Naive B cell (primary cell): ENCODE results near the gene MEGF6. TPM values are rescaled to one million over a fixed set of nuclear protein-coding genes. Genes with fewer than 3 reads are reported as not detected.

Source experiments
- ATAC-seq, 2 donors: fragments of 150-1000 bp; cut with Tn5 transposase; 2 replicates each; pipeline ENCODE4 v1.10.0; 2021; ENCODE audit warnings: low read depth in 2 of 2, mild to moderate bottlenecking in 2 of 2, moderate library complexity in 2 of 2
- DNase-seq: peaks from one replicate; pipeline ENCODE4 v3.0.0; 2022
- H3K27ac Mint-ChIP-seq, 6 donors: one replicate each; pipeline ENCODE4 v1.8.0; 2020 to 2022; ENCODE audit warnings: mild to moderate bottlenecking in 6 of 6, mixed read lengths in 6 of 6, moderate library complexity in 5 of 6, inconsistent platforms in 2 of 6
- H3K27me3 Mint-ChIP-seq, 3 donors: one replicate each; pipeline ENCODE4 v1.8.0; 2021 to 2022; ENCODE audit warnings: mixed read lengths in 3 of 3, mild to moderate bottlenecking in 1 of 3
- H3K36me3 Mint-ChIP-seq, 2 donors: one replicate each; pipeline ENCODE4 v1.8.0; 2020 to 2022; ENCODE audit warnings: mixed read lengths in 2 of 2, inconsistent platforms in 1 of 2, mild to moderate bottlenecking in 1 of 2
- H3K4me1 Mint-ChIP-seq, 3 donors: one replicate each; pipeline ENCODE4 v1.8.0; 2020 to 2022; ENCODE audit warnings: mixed read lengths in 3 of 3, inconsistent platforms in 1 of 3, mild to moderate bottlenecking in 1 of 3, moderate library complexity in 1 of 3
- H3K4me3 Mint-ChIP-seq, 8 donors: one replicate each; pipeline ENCODE4 v1.8.0; 2020 to 2022; ENCODE audit warnings: mild to moderate bottlenecking in 8 of 8, mixed read lengths in 8 of 8, moderate library complexity in 8 of 8, inconsistent platforms in 2 of 8
- H3K9me3 Mint-ChIP-seq, 7 donors: one replicate each; pipeline ENCODE4 v1.8.0; 2020 to 2022; ENCODE audit warnings: mixed read lengths in 7 of 7, mild to moderate bottlenecking in 5 of 7, inconsistent platforms in 2 of 7, moderate library complexity in 1 of 7
- polyA plus RNA-seq, 6 donors: library from polyadenylated mRNA; unstranded; fragments of 300-500 nt; fragmentation: Illumina TruSeq; gene quantifications; one replicate each; pipeline ENCODE4 v1.2.3, GENCODE V29; 2021; ENCODE audit warnings: low read depth in 6 of 6

Gene MEGF6
- polyA plus RNA-seq, 6 donors from 2014 or later: 3.1 to 8.8 (median 4.3) TPM; not detected in 1

DNA sequence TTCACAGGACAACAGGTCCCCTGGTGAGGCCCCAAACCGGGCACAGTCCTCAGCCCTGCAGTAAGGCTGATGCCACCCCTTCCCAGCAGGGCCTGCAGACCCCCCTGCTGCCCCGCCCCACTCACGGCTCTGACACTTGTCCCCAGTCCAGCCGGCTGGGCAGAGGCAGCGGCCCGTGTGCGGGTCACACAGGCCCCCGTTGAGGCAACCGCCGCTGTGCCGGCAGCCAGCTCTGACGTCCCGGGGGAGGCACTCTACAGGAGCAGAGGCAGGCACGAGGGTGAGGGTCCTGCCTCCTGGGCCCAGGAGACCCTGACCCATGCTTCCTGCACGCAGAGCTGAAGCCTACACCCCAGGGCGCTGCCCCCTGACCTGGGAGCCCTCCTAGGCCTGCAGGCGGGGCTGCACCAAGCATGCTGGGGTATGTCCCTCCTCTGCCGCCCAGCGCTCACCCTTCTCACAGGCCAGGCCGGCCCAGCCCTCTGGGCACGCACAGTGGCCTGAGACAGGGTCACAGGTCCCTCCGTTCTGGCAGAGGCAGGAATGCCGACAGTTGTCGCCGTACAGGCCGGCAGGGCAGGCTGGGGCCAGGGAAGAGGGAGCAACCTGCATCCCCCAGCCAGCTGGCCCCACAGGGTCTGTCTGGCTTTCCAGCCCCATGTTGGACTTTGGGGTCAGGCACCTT lies 112.9 kb downstream of the MEGF6 start:
- DNase-seq (no peak), ATAC-seq (no peak)
- Mint-ChIP-seq H3K4me3 (no peak overlapping the region), H3K4me1 (peaks cover 0 to 3% (median 0%) of the 10 kb centered on the region in 3 donors), H3K27me3 (no peaks in the 10 kb centered on the region), H3K36me3 (no peaks in the 10 kb centered on the region), H3K9me3 (no peaks in the 10 kb centered on the region), H3K27ac (no peak overlapping the region)

DNA sequence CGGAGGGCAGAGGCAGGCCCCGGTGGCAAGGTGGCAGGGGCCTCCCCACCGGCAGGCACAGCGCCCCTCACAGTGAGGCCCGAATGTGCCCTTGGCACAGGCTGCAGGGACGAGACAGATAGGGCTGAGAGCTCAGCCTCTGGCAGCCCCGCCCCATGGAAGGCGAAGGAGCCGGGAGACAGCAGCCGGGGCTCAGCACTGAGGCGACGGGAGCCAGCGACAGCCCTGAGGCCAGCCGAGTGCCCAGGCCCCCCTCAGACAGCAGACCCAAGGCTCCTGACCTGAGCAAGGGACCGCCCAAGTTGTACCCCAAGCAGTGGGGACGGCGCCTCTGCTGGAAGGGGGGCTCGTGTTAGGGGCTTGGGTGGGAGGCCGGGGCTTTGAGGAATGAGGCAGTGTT lies 113.8 kb downstream of the MEGF6 start:
- Mint-ChIP-seq H3K36me3 (no peaks in the 10 kb centered on the region), H3K27me3 (no peaks in the 10 kb centered on the region), H3K27ac (no peak overlapping the region), H3K9me3 (no peaks in the 10 kb centered on the region), H3K4me3 (no peak overlapping the region), H3K4me1 (no peaks in the 10 kb centered on the region)
- ATAC-seq (no peak), DNase-seq (no peak)

DNA sequence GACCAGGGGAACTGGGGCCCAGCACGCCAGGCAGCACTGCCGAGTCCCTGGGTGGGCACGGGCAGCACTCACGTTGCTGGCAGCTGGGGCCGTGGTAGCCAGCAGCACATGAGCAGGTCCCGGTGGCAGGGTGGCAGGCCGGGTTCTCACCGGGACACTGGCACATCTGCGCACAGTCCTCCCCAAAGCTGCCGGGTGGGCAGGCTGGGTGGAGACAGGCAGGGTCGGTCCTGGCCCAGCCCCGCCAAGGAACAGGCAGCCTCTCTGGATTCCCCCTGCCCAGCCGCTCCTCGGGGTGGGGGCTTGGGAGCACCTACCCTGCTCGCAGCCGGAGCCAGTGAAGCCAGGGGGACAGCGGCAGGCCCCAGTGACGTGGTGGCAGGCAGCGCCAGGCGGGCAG lies 114.4 kb downstream of the MEGF6 start:
- no peak for ATAC-seq
- Mint-ChIP-seq H3K9me3 (no peaks in the 10 kb centered on the region), H3K27me3 (no peaks in the 10 kb centered on the region), H3K36me3 (no peaks in the 10 kb centered on the region), H3K4me3 (no peak overlapping the region), H3K4me1 (no peaks in the 10 kb centered on the region), H3K27ac (no peak overlapping the region)
- no peak for DNase-seq

DNA sequence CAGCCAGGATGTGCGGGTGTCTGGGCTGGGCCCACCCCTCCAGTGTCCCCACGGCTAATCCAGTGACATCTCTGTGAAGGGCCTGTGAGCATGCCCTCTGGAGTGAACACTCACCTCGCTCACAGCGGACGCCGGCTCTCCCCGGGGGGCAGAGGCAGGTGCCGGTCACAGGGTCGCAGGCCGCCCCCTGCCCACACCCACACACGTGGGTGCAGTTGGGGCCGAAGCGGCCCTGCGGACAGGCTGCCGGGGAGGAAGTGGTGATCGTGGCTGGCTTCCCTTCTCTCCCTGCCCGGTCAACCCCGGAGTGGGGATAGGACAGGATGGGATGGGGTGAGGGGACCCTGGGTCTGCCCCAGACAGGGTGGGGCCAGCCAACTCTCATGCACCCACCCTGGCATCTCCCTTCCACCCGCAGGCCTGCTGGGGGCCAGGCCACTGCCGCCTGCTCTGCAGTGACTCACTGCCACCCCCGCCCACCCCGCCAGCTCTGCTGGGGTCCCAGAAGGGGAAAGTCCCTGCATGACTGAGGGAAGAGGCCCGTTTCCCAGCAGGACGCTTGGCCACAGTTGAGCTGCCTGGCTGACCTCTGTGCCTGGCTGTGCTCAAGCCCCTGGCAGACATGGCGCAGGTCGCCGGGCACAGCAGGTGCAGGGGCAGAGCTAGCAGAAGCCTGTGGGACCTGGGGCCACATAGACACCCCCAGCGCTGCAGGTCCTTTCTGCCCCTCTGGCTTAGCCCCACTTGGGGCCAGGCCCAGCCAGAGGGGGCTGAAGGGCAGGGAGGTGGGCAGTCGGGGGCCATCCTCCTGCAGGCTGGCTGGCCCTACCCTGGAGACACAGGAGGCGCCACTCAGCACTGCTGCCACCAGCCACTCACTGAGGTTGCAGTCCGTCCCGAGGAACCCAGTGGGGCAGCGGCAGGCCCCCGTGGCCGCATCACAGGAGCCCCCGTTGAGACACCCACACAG lies 115.2 kb downstream of the MEGF6 start:
- Mint-ChIP-seq H3K36me3 (no peaks in the 10 kb centered on the region), H3K9me3 (no peaks in the 10 kb centered on the region)

DNA sequence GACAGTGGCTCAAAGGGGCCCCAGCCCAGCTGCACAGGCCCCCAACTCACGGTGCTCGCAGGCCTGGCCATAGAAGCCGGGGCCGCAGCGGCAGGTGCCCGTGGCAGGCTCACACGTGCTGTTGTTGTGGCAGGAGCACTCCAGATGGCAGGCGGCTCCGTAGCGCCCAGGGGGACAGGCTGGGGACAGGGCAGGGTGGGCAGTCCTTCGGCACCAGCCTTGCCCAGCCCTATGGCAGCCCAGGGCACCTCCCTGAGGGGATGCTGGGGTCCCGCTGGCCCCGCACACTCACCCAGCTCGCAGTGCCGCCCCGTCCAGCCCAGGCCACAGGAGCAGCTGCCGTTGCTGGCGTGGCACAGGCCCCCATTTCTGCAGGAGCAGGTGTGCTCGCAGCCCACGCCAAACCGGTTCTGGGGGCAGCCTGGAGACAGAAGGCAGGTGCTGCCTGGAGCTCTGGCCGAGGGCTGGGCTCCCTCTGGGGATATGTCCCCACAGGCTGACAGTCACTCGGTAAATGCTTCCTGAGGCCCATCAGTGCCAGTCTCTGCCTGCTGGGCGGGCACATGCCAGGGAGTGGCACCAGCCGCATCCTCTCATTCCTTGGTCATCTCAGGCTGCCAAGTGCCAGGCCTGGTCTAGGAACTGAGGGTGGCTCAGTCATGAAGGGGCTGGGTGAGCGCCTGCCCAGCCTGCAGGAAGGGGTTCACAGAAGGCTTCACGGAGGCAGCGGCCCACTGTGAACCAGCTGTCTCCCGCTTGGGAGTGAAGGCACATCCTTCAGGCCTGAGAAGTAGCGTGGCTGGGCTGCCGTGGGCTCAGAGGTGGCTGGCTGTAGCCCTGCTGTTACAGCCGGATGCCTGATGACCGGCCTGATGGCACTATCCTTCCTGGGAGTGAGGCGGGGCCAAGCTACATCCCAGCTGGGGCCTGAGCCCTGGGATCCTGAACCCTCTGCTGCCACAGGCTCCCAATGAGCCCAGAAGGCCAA lies 116.7 kb downstream of the MEGF6 start:
- no peaks in the 10 kb centered on the region for H3K27me3 Mint-ChIP-seq
- H3K9me3 Mint-ChIP-seq: no peaks in the 10 kb centered on the region
- no peak overlapping the region for H3K27ac Mint-ChIP-seq

More for the DNA sequence above, 115.2 kb downstream of the MEGF6 start:
- no peak for DNase-seq
- peaks cover 5% of the 10 kb centered on the region in 3 donors for H3K4me1 Mint-ChIP-seq
- no peak overlapping the region for H3K27ac Mint-ChIP-seq
- no peak for ATAC-seq
- no peaks in the 10 kb centered on the region for H3K27me3 Mint-ChIP-seq
- H3K4me3 Mint-ChIP-seq: no peak overlapping the region

DNA sequence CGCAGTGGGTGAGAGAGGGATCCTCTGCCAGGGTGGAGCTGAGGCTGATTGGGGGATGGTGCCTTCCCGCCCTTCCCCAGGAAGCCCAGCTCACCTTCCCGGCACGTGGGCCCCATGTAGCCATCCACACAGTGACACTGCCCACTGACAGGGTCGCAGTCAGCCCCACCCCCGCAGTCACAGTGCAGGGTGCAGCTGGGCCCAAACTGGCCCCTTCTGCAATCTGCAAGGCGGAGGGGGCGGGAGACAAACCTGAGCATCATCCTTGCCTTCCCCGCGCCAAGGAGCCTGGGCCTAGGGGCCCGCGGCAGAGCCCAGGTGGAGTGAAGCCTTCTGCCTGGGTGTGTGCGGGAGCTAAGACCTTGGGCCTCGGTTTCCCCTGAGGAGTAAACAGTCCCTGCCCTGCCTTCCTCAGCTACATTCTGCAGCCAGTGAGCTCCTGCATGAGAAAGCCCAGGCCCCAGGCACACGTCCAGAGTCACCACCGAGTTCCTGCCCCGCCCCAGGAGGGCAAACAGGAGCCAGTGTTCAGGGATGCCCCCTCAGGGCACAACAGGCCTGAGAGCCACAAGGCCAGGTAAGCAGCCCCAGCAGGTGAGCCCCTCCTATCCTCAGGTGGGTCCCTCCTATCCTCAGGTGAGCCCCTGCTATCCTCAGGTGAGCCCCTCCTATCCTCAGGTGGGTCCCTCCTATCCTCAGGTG lies 118.6 kb downstream of the MEGF6 start:
- Mint-ChIP-seq H3K36me3 (peaks cover 11 to 13% of the 10 kb centered on the region in 2 donors), H3K27ac (no peak overlapping the region), H3K27me3 (no peaks in the 10 kb centered on the region), H3K4me3 (peak overlapping the region in 1 of 8 donors; percentile 68), H3K9me3 (peaks cover 7 to 15% (median 13%) of the 10 kb centered on the region in 7 donors), H3K4me1 (peaks cover 5 to 9% (median 9%) of the 10 kb centered on the region in 3 donors)
- no peak for DNase-seq
- ATAC-seq: no peak

More for the DNA sequence above, 116.7 kb downstream of the MEGF6 start:
- DNase-seq: no peak
- Mint-ChIP-seq H3K4me1 (peaks cover 5 to 9% (median 5%) of the 10 kb centered on the region in 3 donors), H3K4me3 (no peak overlapping the region), H3K36me3 (no peaks in the 10 kb centered on the region)
- no peak for ATAC-seq

DNA sequence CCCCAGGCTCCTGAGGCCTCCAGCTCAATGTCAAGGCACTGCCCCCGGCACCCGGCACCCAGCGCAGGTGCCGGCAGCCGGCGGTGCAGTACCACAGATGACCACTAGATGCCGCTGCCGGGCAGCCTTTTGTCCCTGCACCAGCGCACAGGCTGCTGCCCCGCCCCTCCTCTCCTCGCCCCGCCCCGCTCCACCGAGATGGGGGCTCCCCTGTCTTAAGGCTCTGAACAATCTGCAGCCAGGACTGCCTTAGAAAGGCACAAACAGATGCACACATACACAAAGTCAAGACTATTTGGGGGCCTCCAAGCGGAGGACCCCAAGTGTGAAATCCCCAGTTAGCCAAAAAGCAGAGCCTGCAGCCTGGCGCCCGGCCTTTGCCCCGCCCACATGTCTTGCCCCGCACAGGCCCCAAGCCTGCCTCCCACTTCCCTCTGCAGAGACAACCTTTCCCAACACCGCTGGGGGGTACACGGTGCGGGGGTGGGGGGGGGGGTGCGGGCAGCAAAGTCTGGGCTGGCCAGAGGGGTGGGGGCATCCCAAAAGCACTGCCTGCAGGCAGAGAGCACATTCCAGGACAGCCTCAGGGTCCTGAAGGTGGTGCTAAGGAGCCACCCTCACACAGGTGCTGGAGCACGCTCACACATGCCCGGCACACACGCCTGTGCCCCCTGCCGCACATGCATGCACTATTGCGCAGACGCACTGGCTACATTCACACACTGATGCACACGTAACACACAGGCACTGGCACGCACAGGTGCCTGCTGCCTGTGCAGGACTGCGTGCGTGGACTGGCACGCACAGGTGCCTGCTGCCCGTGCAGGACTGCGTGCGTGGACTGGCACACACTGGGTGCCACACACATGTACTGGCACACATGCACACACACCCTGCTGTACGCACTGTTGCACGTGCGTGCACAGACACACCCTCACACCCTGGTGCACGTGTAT lies 119.7 kb downstream of the MEGF6 start:
- H3K9me3 Mint-ChIP-seq: peaks cover 7 to 23% (median 13%) of the 10 kb centered on the region in 7 donors
- H3K27me3 Mint-ChIP-seq: no peaks in the 10 kb centered on the region
- peak; percentile 83 for DNase-seq
- H3K4me3 Mint-ChIP-seq: peak overlapping the region in 6 of 8 donors; percentile 64 to 83 (median 72)
- peak overlapping the region in 2 of 6 donors; percentile 47 to 85 for H3K27ac Mint-ChIP-seq
- H3K36me3 Mint-ChIP-seq: peaks cover 11 to 13% of the 10 kb centered on the region in 2 donors
- peak; percentile 91 to 92 for ATAC-seq
- peaks cover 5 to 9% (median 9%) of the 10 kb centered on the region in 3 donors for H3K4me1 Mint-ChIP-seq

DNA sequence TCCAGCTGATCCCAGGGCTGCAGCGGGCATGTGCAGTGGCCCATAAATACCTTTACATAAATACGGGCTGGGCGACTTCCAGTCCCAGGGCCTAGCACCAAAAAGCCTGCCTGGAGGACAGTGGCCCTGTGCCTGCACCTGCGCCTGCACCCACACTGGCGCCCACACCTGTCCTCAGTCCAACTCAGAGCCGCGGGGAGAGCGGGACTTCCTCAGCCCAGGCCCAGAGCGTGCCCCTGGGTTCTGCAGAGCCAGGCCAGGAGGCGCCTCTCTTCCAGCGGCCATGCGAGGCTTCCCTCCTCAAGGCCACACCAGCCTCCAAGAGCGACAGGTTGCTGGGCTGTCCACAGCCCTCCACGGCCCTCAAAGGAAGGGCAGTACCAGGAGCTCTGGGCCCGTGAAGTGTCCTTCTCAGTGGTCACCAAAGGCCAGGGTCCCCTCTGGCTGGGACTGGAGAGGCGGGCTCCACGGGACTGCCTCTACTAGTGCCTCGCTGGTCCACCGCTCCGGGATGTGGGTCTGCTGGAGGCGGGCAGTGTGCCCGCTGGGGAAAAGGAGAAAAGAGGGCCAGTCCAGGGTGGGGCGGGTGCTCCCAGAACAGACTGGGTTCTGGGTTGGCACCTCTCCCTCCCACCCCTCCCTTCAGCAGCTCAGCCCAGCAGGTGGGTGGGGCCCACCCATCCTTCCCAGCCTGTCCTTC lies 121.1 kb downstream of the MEGF6 start:
- H3K27me3 Mint-ChIP-seq: no peaks in the 10 kb centered on the region
- H3K36me3 Mint-ChIP-seq: peaks cover 11 to 13% of the 10 kb centered on the region in 2 donors
- ATAC-seq: no peak
- H3K27ac Mint-ChIP-seq: no peak overlapping the region
- peaks cover 7 to 23% (median 13%) of the 10 kb centered on the region in 7 donors for H3K9me3 Mint-ChIP-seq
- H3K4me1 Mint-ChIP-seq: peaks cover 5 to 9% (median 9%) of the 10 kb centered on the region in 3 donors
- DNase-seq: no peak
- H3K4me3 Mint-ChIP-seq: no peak overlapping the region

DNA sequence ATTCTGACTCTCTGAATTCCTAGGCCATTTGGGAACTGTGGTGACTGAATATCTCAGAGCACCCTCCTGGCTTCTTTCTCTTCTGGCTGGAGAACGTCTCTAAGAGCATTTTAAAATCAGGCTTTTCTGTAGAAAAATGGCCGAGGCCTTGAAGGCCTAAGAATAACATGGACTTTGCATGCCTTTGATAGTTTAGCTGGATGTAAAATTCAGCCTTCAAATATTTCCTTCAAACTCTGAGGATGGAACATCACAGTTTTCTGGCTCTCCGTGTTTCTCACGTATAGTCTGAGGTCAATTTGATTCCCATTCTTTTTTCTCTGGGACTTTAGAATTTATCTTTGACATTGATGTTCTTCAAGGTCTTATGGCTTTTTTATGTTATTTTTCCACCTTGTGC lies 122.9 kb downstream of the MEGF6 start:
- no peak for DNase-seq
- H3K27me3 Mint-ChIP-seq: peaks cover 0 to 10% (median 6%) of the 10 kb centered on the region in 3 donors
- H3K36me3 Mint-ChIP-seq: peaks cover 11 to 13% of the 10 kb centered on the region in 2 donors
- H3K9me3 Mint-ChIP-seq: peaks cover 7 to 23% (median 13%) of the 10 kb centered on the region in 7 donors
- no peak overlapping the region for H3K4me3 Mint-ChIP-seq
- ATAC-seq: no peak
- peak overlapping the region in 1 of 6 donors; percentile 41 for H3K27ac Mint-ChIP-seq
- H3K4me1 Mint-ChIP-seq: peaks cover 7 to 13% (median 9%) of the 10 kb centered on the region in 3 donors

DNA sequence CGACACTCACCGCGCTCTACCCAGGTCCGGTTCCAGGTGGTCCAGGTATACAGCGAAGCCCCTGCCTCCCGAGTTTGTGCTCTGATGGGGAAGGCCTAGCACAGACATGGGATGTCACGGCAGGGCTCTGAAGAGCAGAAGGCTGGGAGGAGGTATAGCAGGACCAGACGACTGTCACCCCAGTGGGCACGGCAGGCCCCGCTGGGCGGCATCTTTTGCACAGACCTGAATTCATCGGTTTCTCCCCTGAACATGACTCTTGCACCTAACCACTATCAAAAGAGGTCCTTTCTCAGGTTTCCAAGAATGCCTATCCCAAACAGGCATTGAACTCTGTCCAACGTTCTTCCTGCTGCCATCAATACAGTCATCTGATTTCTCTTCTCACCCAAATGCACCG lies 126.3 kb downstream of the MEGF6 start:
- Mint-ChIP-seq H3K27ac (no peak overlapping the region), H3K9me3 (peaks cover 7 to 23% (median 13%) of the 10 kb centered on the region in 7 donors), H3K27me3 (peaks cover 0 to 13% (median 10%) of the 10 kb centered on the region in 3 donors), H3K4me3 (no peak overlapping the region), H3K4me1 (peaks cover 0 to 7% (median 2%) of the 10 kb centered on the region in 3 donors), H3K36me3 (peaks cover 11 to 13% of the 10 kb centered on the region in 2 donors)
- DNase-seq: no peak
- ATAC-seq: no peak
